ENCODE results near the gene RALY.
"Not testable (repeated sequence)": the region's sequence is repeated elsewhere in the genome, so short reads cannot be mapped to it uniquely, and the experiment has no call there.

RALY gene

GRCh38 chr20:34110025-34110744, 116.5 kb downstream of the RALY start:
- no peak for DNase-seq

- peak; percentile 65 to 66 for DNase-seq
Observed at GRCh38 chr20:34110745-34111641, 117.3 kb downstream of the RALY start.

- peak; percentile 99 to 100 for DNase-seq
Observed at GRCh38 chr20:34111702-34112599, 118.2 kb downstream of the RALY start, which contains the start of gene EIF2S2. Gene EIF2S2 (minus strand): TSS chr20:34112243. CDS start chr20:34112110, 133 bp downstream.

GRCh38 chr20:34112600-34113101, 118.9 kb downstream of the RALY start:
- DNase-seq, result peak in 1 of 2 donors; percentile 26

- no peak for DNase-seq
Observed at GRCh38 chr20:34114809-34115208, 121.1 kb downstream of the RALY start.

GRCh38 chr20:34115232-34115631, 121.5 kb downstream of the RALY start:
- no peak for DNase-seq

GRCh38 chr20:34120213-34120612, 126.5 kb downstream of the RALY start:
- DNase-seq, result no peak

GRCh38 chr20:34122274-34122980, 128.7 kb downstream of the RALY start:
- no peak for DNase-seq

GRCh38 chr20:34123309-34123708, 129.6 kb downstream of the RALY start:
- DNase-seq, result no peak

GRCh38 chr20:34124469-34125249, 130.9 kb downstream of the RALY start:
- no peak for DNase-seq

- no peak for DNase-seq
Observed at GRCh38 chr20:34127792-34128191, 134.1 kb downstream of the RALY start.

GRCh38 chr20:34129518-34130162, 135.9 kb downstream of the RALY start:
- peak; percentile 68 to 75 for DNase-seq

GRCh38 chr20:34131491-34131890, 137.8 kb downstream of the RALY start:
- DNase-seq, result no peak

- DNase-seq, result not testable (repeated sequence)
Observed at GRCh38 chr20:34132491-34132890, 138.8 kb downstream of the RALY start.

- DNase-seq, result not testable (repeated sequence)
Observed at GRCh38 chr20:34132943-34133342, 139.2 kb downstream of the RALY start.

GRCh38 chr20:34133365-34133860, 139.7 kb downstream of the RALY start:
- not testable (repeated sequence) for DNase-seq
